ENCODE results near the gene NANOS2.

The NANOS2 gene

GRCh38 chr19:45890877-45891276, 23.7 kb downstream of the NANOS2 start:
- DNase-seq: no peak

GRCh38 chr19:45889210-45889885, 25.2 kb downstream of the NANOS2 start:
- no peak for DNase-seq

- DNase-seq: no peak
Measured at GRCh38 chr19:45887200-45887710, 27.3 kb downstream of the NANOS2 start.

GRCh38 chr19:45886427-45887199, 28.0 kb downstream of the NANOS2 start:
- DNase-seq: peak; percentile 93

- DNase-seq: peak; percentile 92
Measured at GRCh38 chr19:45885556-45886426, 28.8 kb downstream of the NANOS2 start, which contains the start of gene IRF2BP1. TSS of gene IRF2BP1 (minus strand) at chr19:45886141. CDS start at chr19:45885774, 367 bp downstream.

GRCh38 chr19:45884682-45885555, 29.7 kb downstream of the NANOS2 start:
- DNase-seq: no peak

GRCh38 chr19:45883881-45884681, 30.5 kb downstream of the NANOS2 start:
- DNase-seq: no peak

- no peak for DNase-seq
Measured at GRCh38 chr19:45883586-45883880, 31.0 kb downstream of the NANOS2 start.

- peak; percentile 87 for DNase-seq
Measured at GRCh38 chr19:45882652-45883585, 31.7 kb downstream of the NANOS2 start.

- no peak for DNase-seq
Measured at GRCh38 chr19:45881909-45882528, 32.6 kb downstream of the NANOS2 start.

GRCh38 chr19:45881082-45881908, 33.3 kb downstream of the NANOS2 start:
- DNase-seq: no peak

- DNase-seq: no peak
Measured at GRCh38 chr19:45879971-45880370, 34.6 kb downstream of the NANOS2 start.

- DNase-seq: no peak
Measured at GRCh38 chr19:45879055-45879454, 35.5 kb downstream of the NANOS2 start.

- no peak for DNase-seq
Measured at GRCh38 chr19:45878043-45878794, 36.4 kb downstream of the NANOS2 start.

GRCh38 chr19:45876411-45877197, 38.0 kb downstream of the NANOS2 start:
- peak; percentile 12 for DNase-seq

- no peak for DNase-seq
Measured at GRCh38 chr19:45876161-45876410, 38.5 kb downstream of the NANOS2 start.

GRCh38 chr19:45874620-45874966, 40.0 kb downstream of the NANOS2 start:
- DNase-seq: no peak
